Mucosa of stomach (tissue), 1 donor: ENCODE results near the gene ST3GAL4.

ENCODE experiments used
- H3K27me3 ChIP-seq: one replicate; pipeline ENCODE4 v1.7.0; 2013; ENCODE audit warnings: mild to moderate bottlenecking, low read length; ENCODE audit not compliant: control insufficient read depth, insufficient read depth
- H3K36me3 ChIP-seq: one replicate; pipeline ENCODE4 v1.7.0; 2013; ENCODE audit warnings: low read length; ENCODE audit not compliant: control insufficient read depth, insufficient read depth
- H3K4me1 ChIP-seq: one replicate; pipeline ENCODE4 v1.7.0; 2013; ENCODE audit warnings: mild to moderate bottlenecking, low read length; ENCODE audit not compliant: control insufficient read depth, insufficient read depth
- H3K4me3 ChIP-seq: one replicate; pipeline ENCODE4 v1.7.0; 2013; ENCODE audit warnings: low read length
- H3K9ac ChIP-seq: one replicate; pipeline ENCODE4 v1.7.0; 2013; ENCODE audit warnings: mild to moderate bottlenecking, low read length, moderate library complexity
- H3K9me3 ChIP-seq: one replicate; pipeline ENCODE4 v1.7.0; 2013; ENCODE audit warnings: mild to moderate bottlenecking, low read length, moderate library complexity; ENCODE audit not compliant: control insufficient read depth
- donor health status: Pancreatic carcinoma.

The ST3GAL4 gene

GRCh38 chr11:126410649-126411048 lies 55.2 kb downstream of the ST3GAL4 start:
- Histone ChIP-seq H3K9ac (no peak overlapping the region), H3K36me3 (no peaks in the 10 kb centered on the region), H3K4me3 (no peak overlapping the region), H3K9me3 (no peaks in the 10 kb centered on the region), H3K4me1 (peaks cover 51% of the 10 kb centered on the region), H3K27me3 (no peaks in the 10 kb centered on the region)

GRCh38 chr11:126411971-126412381 lies 56.5 kb downstream of the ST3GAL4 start:
- H3K9me3 ChIP-seq: no peaks in the 10 kb centered on the region
- H3K9ac ChIP-seq: no peak overlapping the region
- no peaks in the 10 kb centered on the region for H3K27me3 ChIP-seq
- peaks cover 49% of the 10 kb centered on the region for H3K4me1 ChIP-seq
- H3K4me3 ChIP-seq: no peak overlapping the region
- no peaks in the 10 kb centered on the region for H3K36me3 ChIP-seq

DNA sequence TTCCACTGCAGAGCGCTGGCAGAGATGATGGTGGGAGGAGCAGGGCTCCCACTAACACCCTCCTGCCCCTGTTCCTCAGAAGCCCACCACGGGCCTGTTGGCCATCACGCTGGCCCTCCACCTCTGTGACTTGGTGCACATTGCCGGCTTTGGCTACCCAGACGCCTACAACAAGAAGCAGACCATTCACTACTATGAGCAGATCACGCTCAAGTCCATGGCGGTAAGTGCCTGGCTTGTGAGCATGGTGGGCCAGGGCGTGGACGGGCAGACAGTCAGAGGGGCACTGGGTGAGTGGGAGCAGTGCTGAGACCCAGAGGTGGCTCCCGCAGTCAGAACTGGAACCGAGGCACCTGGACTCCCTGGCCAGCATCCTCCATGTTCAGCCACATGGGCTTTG lies 57.9 kb downstream of the ST3GAL4 start:
- H3K4me1 ChIP-seq: peaks cover 42% of the 10 kb centered on the region

DNA sequence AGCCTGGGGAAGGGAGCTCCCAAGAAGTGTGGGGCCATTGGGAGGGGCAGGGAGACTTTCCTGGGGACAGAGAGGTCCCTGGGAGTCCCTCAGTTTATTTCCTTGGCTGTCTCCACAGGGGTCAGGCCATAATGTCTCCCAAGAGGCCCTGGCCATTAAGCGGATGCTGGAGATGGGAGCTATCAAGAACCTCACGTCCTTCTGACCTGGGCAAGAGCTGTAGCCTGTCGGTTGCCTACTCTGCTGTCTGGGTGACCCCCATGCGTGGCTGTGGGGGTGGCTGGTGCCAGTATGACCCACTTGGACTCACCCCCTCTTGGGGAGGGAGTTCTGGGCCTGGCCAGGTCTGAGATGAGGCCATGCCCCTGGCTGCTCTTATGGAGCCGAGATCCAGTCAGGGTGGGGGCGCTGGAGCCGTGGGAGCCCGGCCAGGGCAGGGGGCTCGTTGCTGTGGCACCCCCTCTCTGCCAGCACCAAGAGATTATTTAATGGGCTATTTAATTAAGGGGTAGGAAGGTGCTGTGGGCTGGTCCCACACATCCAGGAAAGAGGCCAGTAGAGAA lies 58.4 kb downstream of the ST3GAL4 start:
- Histone ChIP-seq H3K9me3 (no peaks in the 10 kb centered on the region), H3K9ac (no peak overlapping the region), H3K36me3 (no peaks in the 10 kb centered on the region), H3K4me1 (peaks cover 37% of the 10 kb centered on the region), H3K4me3 (no peak overlapping the region), H3K27me3 (no peaks in the 10 kb centered on the region)

More for the DNA sequence above, 57.9 kb downstream of the ST3GAL4 start:
- Histone ChIP-seq H3K36me3 (no peaks in the 10 kb centered on the region), H3K9me3 (no peaks in the 10 kb centered on the region), H3K9ac (no peak overlapping the region), H3K4me3 (no peak overlapping the region), H3K27me3 (no peaks in the 10 kb centered on the region)

- no peak overlapping the region for H3K9ac ChIP-seq
- no peaks in the 10 kb centered on the region for H3K27me3 ChIP-seq
- H3K4me1 ChIP-seq: peaks cover 35% of the 10 kb centered on the region
- no peaks in the 10 kb centered on the region for H3K9me3 ChIP-seq
- H3K4me3 ChIP-seq: no peak overlapping the region
- no peaks in the 10 kb centered on the region for H3K36me3 ChIP-seq
Measured at GRCh38 chr11:126414615-126415014, 59.1 kb downstream of the ST3GAL4 start.

DNA sequence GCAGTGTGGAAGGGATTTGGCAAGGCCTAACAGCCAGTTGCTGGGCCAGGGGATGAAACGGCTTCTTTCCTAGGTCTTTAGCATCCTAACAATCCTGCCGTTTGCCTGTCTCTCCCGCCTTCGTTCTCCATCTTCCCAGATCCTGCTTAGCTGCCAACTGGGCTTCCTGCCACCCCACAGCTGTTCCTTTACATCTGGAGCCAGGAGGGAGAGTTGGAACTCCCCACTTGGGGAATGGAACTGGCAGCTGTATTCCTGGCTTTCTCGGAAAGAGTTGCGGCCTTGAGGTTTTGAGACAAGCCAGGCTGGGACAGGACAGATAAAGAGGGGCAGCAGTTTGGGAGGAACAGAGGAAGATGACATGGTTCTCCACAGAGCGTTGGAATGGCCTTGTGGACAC lies 59.6 kb downstream of the ST3GAL4 start:
- H3K4me1 ChIP-seq: peaks cover 36% of the 10 kb centered on the region
- H3K36me3 ChIP-seq: no peaks in the 10 kb centered on the region
- H3K4me3 ChIP-seq: no peak overlapping the region
- H3K9me3 ChIP-seq: no peaks in the 10 kb centered on the region
- no peaks in the 10 kb centered on the region for H3K27me3 ChIP-seq
- H3K9ac ChIP-seq: no peak overlapping the region

GRCh38 chr11:126415669-126416420 lies 60.4 kb downstream of the ST3GAL4 start:
- peaks cover 35% of the 10 kb centered on the region for H3K4me1 ChIP-seq
- no peaks in the 10 kb centered on the region for H3K27me3 ChIP-seq
- peak overlapping the region; percentile 14 for H3K4me3 ChIP-seq
- H3K9me3 ChIP-seq: no peaks in the 10 kb centered on the region
- peak overlapping the region; percentile 49 for H3K9ac ChIP-seq
- H3K36me3 ChIP-seq: no peaks in the 10 kb centered on the region

- peak overlapping the region; percentile 28 for H3K4me3 ChIP-seq
- H3K9ac ChIP-seq: peak overlapping the region; percentile 49
- no peaks in the 10 kb centered on the region for H3K27me3 ChIP-seq
- peaks cover 41% of the 10 kb centered on the region for H3K4me1 ChIP-seq
- H3K9me3 ChIP-seq: no peaks in the 10 kb centered on the region
- no peaks in the 10 kb centered on the region for H3K36me3 ChIP-seq
Measured at GRCh38 chr11:126416542-126417090, 61.1 kb downstream of the ST3GAL4 start.

DNA sequence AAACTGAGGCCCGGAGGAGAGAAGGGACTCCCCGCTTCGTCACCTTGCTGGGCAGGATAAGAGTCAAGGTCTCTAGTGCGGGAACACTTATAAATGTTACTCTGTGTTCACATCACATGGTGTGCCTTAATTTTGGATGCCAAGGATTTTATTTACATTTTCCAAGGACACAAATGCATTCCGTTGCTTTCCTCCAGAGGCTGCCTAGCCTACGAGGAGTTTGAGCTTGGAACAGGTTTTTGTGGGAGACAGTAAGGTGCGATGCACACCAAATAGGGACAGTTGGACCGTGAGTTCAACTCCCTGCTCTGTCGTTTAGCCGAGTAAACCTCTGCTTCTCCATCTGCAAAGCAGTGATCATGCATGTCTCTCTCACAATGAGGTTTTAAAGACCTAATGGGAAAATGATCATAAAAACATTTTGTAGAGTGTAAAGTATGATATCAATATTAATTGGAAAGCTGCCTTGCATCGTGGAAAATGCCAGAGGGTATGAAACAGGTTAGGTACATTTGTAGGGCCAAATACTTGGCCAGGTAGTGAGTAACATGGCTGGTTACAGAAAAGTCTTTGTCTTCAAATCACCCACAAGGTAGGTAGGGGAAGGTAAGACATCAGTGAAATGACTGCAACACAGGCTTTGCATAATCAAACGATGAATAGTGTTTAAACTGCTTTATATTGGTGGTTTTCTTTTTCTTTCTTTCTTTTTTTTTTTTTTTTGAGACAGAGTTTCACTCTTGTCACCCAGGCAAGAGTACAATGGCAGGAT lies 61.8 kb downstream of the ST3GAL4 start:
- Histone ChIP-seq H3K9ac (peak overlapping the region; percentile 23), H3K4me3 (peak overlapping the region; percentile 28), H3K27me3 (no peaks in the 10 kb centered on the region), H3K36me3 (no peaks in the 10 kb centered on the region), H3K9me3 (no peaks in the 10 kb centered on the region), H3K4me1 (peaks cover 41% of the 10 kb centered on the region)

GRCh38 chr11:126418887-126419286 lies 63.4 kb downstream of the ST3GAL4 start:
- Histone ChIP-seq H3K27me3 (no peaks in the 10 kb centered on the region), H3K9ac (no peak overlapping the region), H3K4me1 (peaks cover 41% of the 10 kb centered on the region), H3K9me3 (no peaks in the 10 kb centered on the region), H3K4me3 (no peak overlapping the region), H3K36me3 (no peaks in the 10 kb centered on the region)

- Histone ChIP-seq H3K27me3 (no peaks in the 10 kb centered on the region), H3K9ac (no peak overlapping the region), H3K36me3 (no peaks in the 10 kb centered on the region), H3K9me3 (no peaks in the 10 kb centered on the region), H3K4me3 (no peak overlapping the region), H3K4me1 (peaks cover 33% of the 10 kb centered on the region)
Measured at GRCh38 chr11:126419801-126420697, 64.6 kb downstream of the ST3GAL4 start.
